GM19467 (cell line): ENCODE measurements around the gene AP3D1.
"Not testable (repeated sequence)": the region's sequence is repeated elsewhere in the genome, so short reads cannot be mapped to it uniquely, and the experiment has no call there.

ENCODE experiments used
- ATAC-seq: cut with Tn5 transposase; IDR thresholded peaks from one replicate; pipeline ENCODE4 v1.9.1; 2021; ENCODE audit warnings: mild to moderate bottlenecking, moderate library complexity; ENCODE audit not compliant: unreplicated experiment

Gene AP3D1

GRCh38 chr19:2157452-2157851, 6.1 kb upstream of the AP3D1 start:
- no peak for ATAC-seq

DNA sequence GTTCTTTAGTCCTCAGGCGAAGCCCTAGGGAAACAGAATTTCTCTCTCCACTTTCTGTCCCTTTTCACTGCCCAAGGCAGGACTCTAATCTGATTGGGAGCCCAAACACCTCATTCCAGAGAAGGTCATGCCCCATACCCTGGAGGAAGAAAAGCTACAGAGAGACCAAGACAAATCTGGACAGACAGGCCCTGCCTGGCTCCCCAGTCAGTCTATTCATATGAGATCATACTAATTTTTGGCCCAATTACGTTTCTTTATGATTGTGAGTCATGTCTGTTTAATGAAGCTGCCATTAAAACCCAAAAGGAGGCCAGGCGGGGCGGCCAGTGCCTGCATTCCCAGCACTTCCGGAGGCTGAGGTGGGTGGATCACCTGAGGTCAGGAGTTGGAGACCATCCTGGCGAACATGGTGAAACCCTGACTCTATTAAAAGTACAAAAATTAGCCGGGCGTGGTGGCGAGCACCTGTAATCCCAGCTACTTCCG, 3.3 kb upstream of the AP3D1 start:
- ATAC-seq = no peak

GRCh38 chr19:2150794-2151338, 500 bp downstream of the AP3D1 start:
- peak; percentile 19 for ATAC-seq

DNA sequence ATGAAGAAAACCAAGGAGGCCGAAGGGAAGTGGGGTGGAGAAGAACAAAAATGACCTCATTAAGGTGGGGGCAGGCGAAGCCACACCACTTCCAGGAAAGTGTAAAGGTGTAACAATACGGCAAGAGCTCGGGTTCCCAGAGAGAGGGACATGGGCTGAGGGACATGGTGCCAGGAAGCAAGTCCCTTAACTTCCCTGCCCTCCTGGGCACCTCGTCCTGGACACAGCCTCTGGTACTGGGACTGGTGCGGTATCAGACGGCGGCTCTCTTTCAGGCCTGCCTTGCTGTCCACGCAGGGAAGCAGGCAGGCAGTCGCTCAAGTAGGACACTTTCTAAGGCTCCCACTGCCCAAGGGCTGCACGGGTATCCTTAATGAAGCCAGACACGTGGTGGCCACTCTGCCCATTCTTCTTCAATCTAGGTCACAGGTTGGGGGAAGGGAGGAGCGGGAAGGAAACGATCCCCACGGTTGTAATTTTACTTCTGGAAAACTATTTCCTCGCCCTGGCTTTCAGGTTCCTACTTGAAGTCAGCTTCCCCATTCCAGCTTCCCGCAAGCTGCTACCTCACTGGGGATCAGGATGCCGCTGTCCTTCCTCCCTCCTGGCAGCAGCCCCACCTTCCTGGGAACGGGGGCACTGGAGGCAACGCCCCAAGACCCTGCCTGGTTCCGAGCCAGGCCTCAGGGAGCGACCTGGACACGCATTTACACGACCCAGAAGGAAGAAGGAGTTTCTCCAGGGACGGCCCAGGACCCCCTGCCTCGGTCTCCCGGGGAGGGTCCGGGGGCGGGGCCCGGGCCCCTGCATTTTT, 1.2 kb downstream of the AP3D1 start:
- ATAC-seq = no peak

GRCh38 chr19:2148482-2149135, 2.8 kb downstream of the AP3D1 start:
- no peak for ATAC-seq

- no peak for ATAC-seq
These were observed 5.5 kb downstream of the AP3D1 start for GRCh38 chr19:2145831-2146241.

- no peak for ATAC-seq
These were observed 7.2 kb downstream of the AP3D1 start for GRCh38 chr19:2144190-2144589.

- no peak for ATAC-seq
These were observed 9.1 kb downstream of the AP3D1 start for GRCh38 chr19:2142173-2142829.

- ATAC-seq = no peak
These were observed 11.2 kb downstream of the AP3D1 start for GRCh38 chr19:2140138-2140569.

DNA sequence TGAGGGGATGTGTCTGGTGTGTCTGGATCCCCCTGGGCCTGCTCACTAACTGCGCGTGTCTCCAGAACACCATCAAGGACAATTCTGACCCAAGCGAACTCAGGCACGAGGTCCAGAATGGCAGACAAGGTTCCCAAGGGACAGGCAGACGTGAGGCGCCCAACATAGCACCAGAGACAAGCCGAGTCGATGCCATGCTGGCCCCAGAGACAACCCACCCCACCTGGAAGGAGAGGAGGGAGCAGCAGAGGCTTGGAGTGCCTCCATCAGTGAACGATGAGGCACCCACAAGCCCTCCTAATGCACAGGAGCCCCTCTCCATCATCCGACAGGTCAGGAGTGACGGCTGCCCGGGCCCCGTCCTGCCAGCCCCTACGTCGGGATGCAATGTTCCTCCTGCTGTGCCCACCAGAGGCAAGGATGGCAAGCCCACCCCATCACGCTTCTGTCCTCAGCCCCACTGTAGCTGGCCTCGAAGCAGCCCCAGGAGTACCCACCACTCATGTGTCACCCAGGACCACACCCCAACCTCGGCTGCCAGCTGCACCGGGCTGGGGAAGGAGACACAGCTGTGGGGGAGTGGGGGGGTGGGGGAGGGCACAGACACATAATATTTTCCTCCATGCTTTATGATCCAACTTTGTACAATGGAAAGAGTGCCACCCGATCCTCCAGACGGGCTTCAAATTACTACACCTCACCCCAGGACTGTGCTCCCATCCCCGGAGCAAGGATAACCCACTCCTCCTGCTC, 11.8 kb downstream of the AP3D1 start:
- ATAC-seq = no peak

DNA sequence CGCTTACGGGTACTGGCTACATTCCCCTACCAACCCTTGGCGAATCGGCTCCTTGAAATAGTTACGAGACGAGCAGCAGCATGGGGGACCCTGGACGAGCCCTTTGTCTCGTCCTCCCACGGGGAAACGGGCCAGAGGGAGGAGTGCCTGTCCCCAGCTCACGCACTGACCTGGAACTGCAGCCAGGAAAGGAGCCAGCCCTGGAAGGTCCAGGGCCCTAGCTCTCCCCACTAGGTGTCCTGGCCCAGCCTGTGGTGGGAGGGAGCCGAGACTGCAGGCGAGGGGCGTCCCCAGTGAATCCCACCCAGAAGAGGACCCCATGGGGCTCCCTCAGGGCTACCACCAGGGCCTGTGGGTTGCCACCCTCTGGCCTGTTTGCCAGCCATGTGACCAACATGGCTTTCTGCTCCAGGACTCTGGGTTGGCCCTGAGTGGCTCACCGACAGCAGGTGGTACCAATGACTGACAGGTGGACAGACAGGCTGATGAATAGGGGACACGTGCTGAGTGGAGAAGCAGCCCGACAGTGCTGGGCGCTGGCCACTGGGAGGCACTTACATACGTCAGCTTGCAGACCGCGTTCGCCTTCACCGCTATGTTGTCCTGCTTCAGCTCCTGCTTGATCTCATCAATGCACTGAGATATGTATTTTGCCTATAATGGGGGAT, 13.2 kb downstream of the AP3D1 start:
- ATAC-seq = no peak

GRCh38 chr19:2136796-2137195, 14.6 kb downstream of the AP3D1 start:
- ATAC-seq = no peak

DNA sequence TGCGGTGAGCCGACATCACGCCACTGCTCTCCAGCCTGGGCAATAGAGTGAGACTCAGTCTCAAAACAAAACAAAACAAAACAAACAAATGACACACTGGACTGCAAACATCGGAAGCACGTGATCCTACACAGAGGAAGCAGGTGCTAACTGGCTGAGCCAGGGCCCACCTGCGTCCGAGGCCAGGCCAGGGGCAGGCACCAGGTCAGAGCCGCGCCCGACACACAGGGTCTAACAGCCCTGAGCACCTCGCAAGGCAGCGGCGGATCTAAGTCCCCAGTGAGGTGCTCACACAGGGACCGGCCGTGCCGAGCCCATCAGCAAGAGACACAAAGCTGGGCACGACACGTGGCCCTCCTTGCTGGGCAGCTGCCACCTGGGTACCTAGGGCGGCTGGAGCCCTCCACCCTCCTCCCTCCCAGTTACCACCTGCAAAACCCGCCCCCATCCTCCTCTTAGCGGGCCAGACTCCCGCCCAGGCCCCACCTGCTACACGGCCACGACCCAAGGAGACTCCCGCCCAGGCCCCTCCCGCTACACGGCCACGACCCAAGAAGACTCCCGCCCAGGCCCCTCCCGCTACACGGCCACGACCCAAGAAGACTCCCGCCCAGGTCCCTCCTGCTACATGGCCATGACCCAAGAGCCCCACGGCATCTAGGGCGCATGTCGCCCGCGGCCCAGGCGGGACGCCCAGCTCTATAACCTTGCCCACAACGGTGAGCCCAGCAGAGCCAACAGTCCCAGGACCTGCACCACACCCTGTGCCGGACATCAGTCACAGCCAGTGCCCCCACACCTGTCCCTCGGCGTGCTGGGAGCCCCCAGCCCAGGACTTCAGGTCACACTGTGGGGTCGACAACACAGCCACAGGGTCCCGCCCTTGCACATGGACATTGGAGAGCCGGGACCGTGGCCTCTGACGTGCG, 15.6 kb downstream of the AP3D1 start:
- no peak for ATAC-seq

- no peak for ATAC-seq
These were observed 18.5 kb downstream of the AP3D1 start for GRCh38 chr19:2132731-2133490.

GRCh38 chr19:2132191-2132590, 19.2 kb downstream of the AP3D1 start:
- no peak for ATAC-seq

DNA sequence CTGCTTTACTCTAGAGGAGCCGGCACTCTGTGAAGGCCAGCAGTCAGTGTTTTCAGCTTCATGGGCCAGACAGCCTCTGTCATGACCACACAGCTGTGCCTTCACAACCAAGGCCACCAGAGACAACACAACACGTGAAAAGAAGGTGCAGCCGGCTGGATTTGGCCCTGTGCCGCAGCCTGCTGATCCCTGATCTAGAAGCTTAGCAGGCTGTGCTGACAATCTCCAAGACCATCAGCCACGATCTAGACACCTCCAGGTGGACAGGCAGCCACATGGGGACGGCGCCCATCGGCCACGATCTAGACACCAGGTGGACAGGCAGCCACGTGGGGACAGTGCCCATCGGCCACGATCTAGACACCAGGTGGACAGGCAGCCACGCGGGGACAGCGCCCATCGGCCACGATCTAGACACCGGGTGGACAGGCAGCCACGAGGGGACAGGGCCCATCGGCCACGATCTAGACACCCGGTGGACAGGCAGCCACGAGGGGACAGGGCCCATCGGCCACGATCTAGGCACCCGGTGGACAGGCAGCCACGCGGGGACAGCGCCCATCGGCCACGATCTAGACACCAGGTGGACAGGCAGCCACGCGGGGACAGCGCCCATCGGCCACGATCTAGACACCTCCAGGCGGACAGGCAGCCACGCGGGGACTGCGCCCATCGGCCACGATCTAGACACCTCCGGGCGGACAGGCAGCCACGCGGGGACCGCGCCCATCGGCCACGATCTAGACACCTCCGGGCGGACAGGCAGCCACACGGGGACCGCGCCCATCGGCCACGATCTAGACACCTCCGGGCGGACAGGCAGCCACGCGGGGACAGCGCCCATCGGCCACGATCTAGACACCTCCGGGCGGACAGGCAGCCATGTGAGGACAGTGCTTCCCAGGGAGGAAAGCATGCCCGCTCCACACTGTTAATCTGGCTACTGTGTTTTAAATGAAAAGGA, 20.1 kb downstream of the AP3D1 start:
- not testable (repeated sequence) for ATAC-seq
